HTR-8/SVneo (cell line): ENCODE measurements around the gene CNGA3.

ENCODE experiments used
- DNase-seq: peaks from one replicate; pipeline ENCODE4 v3.0.0; 2011; ENCODE audit warnings: low spot score, mixed read lengths; ENCODE audit not compliant: insufficient read length
- FAIRE-seq: peaks from 2 replicates; lab custom pipeline; 2011; peaks lifted over from hg19 to GRCh38; lab: Jason Lieb, UNC

The CNGA3 gene

DNA sequence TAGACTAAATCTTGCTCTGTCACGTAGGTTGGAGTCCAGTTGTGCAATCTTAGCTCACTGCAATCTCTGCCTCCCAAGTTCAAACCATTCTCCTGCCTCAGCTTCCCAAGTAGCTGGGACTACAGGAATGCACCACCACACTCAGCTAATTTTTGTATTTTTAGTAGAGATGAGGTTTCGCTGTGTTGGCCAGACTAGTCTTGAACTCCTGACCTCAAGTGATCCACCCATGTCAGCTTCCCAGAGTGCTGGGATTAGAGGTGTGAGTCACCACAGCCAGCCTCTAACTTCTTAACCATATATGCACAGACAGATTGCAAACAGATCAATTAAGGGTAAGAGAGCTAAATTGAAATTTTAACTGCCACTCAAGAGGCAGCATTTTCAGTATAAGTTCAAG lies 22.1 kb upstream of the CNGA3 start:
- FAIRE-seq: no peak
- no peak for DNase-seq

DNA sequence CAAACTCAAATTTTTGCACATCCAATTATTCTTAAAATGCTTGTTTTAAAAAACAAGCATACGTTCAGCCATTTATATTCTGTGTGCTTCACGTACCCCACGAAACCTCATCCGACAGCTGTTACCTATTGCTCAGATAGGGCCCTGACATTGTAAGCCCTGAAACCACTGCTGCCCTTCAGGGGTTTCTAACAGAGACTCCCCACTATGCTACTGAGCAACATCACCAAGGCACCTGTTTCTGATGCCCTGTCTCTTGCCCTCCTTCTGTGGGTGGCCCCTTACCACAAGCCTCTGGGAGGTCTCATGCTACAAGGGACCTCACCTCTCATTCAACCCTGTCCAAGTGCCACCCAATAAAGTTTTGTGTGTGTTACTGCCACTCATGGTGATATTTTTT lies 18.5 kb upstream of the CNGA3 start:
- FAIRE-seq (no peak), DNase-seq (no peak)

- DNase-seq (no peak), FAIRE-seq (no peak)
These were observed 16.7 kb upstream of the CNGA3 start for GRCh38 chr2:98329549-98329948.

- DNase-seq (no peak), FAIRE-seq (no peak)
These were observed 13.3 kb upstream of the CNGA3 start for GRCh38 chr2:98332989-98333388.

DNA sequence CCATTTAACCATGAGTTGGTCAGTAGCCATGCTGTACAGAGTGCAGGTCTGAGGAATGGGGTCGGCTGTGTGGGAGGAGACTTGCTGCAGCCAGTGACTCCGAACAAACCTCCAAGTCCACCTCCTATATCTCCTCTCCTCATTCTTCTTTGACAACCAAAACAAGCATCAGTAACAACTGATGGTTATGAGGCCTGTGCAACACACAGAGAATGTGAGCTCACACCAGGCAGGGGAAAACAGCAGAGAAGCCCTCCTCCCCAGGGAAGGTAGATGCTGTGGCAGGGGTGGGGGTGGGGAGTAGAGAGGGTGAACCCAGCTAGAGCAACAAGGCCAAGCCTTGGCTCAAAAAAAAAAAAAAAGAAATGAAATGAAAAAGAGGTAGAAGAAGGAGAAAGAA lies 12.3 kb upstream of the CNGA3 start:
- FAIRE-seq: peak; percentile 80
- no peak for DNase-seq

- FAIRE-seq: peak; percentile 65
- DNase-seq: peak; percentile 45
These were observed 11.7 kb upstream of the CNGA3 start for GRCh38 chr2:98334439-98335078.

GRCh38 chr2:98335271-98335670 lies 11.0 kb upstream of the CNGA3 start:
- DNase-seq (no peak), FAIRE-seq (no peak)

DNA sequence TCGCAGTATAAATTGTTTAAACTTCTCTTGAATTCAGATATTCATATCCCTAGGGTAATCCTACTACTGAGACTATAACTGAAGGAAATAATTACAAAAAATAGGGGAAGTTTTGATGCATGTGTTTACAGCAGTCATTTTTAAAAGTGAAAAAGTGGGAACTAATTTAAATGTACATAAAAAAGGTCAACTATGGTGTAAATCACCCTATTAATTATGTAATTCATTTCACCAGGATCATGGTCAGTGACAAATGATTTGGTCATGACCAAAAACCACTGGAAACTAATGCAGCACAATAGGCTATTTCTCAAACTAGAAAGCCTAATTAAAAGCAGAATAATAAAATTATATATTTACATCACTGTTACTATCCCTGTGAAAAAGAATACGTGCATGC lies 5.0 kb upstream of the CNGA3 start:
- no peak for FAIRE-seq
- DNase-seq: no peak

DNA sequence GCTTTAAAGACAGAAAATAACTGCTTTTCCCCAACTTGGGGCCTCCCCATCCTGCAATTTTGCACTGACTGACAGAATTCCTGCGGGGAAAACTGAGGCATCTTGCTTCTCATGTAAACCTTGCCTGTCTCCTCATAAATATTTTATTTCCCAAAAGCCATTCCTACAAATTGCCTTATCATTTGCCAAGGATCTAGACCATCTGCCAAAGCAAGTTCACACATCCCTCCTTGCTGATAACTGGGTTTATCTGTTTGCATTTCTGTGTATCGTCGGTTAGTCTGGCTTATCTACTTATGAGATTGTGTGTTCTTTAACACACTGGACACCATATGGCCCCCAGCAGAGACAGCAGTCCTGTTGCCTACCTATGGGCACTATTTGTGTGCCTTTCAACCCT lies 3.0 kb upstream of the CNGA3 start:
- no peak for FAIRE-seq
- no peak for DNase-seq

- FAIRE-seq (no peak), DNase-seq (no peak)
These were observed 1.2 kb downstream of the CNGA3 start for GRCh38 chr2:98347298-98348065.

DNA sequence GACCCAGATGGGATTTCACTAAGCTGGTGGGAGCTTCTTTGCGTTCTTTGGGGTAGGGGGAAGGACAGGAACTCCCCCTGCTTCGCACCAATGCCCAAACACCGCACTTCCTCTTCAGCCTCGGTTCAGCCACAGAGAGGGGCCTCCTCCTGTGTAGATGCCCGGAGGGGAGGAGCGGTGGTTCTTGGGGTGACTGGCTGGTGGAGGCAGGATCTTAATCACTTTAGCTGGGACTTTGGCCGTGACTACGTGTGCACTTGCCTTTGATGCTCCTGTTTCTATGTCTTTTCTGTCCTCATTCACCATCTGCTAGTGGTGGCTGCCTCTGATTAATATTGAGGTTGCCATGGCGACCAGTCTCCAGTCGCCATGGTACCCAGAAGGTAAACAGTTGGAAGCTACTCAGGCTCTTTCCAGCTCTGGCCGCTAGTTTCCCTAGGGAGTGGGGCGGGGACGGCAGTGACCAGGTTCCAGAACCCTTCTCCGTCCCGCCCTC lies 1.9 kb downstream of the CNGA3 start:
- FAIRE-seq: peak; percentile 13
- no peak for DNase-seq

- no peak for DNase-seq
- FAIRE-seq: no peak
These were observed 4.2 kb downstream of the CNGA3 start for GRCh38 chr2:98350411-98350810.

DNA sequence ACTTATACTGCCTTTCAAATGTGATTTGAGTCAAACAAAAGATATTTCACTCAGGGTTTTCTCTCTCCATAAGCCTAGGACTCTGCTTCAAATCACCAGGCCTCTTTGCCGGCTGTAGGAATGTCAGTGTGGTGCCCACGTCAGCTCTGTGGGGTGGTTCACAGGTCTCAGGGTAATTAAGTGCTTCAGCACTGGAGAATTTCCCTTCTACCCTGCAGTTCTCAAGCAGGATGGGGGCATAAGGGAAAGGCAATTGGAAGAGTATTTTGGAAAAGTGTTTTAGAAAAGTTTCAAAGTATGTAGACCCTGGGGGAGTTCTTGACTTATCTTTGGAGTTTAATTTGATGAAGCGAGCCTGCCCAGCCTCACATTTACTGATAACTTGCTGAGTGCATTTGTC lies 9.6 kb downstream of the CNGA3 start:
- no peak for DNase-seq
- no peak for FAIRE-seq

DNA sequence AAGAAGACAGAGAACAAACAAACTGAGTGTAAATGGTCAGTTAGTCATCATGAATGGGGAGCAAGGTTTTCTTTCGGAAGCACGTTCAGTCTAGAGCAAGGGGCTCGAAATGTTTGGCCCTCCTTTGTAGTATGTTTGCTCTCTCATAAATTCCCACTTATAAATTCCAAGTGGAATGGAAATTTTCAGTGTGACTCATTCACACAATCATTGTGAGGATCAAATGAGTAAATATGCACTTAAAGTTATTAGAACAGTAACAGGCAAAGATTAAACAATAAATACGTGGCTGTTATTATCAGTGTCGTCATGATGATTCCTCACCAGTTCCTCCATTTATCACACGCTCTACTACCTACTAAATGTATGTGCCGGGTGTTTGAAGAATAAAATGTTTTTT lies 10.5 kb downstream of the CNGA3 start:
- no peak for FAIRE-seq
- no peak for DNase-seq

- DNase-seq: no peak
- FAIRE-seq: no peak
These were observed 11.6 kb downstream of the CNGA3 start for GRCh38 chr2:98357849-98358248.

- no peak for FAIRE-seq
These were observed 13.7 kb downstream of the CNGA3 start for GRCh38 chr2:98359986-98360385.

DNA sequence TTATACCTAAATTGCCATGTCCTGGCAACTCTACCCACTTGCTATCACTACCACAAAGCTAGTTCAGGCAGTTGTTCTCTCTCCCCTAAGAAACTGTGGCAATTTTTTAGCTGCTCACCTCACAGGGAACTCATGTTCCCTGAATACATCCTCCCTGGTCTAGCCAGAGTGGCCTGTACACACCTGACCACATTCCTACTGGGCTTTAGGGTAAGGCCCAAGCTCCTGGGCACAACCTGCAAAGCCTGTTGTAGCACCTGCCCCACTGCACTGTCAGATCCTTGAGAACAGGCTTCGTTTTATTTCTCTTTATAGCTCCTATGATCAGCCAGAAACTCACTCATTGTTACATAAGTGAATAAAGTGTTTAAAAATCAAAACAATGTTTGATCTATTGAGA lies 21.5 kb downstream of the CNGA3 start:
- FAIRE-seq (no peak), DNase-seq (no peak)

More at GRCh38 chr2:98359986-98360385, 13.7 kb downstream of the CNGA3 start:
- no peak for DNase-seq

DNA sequence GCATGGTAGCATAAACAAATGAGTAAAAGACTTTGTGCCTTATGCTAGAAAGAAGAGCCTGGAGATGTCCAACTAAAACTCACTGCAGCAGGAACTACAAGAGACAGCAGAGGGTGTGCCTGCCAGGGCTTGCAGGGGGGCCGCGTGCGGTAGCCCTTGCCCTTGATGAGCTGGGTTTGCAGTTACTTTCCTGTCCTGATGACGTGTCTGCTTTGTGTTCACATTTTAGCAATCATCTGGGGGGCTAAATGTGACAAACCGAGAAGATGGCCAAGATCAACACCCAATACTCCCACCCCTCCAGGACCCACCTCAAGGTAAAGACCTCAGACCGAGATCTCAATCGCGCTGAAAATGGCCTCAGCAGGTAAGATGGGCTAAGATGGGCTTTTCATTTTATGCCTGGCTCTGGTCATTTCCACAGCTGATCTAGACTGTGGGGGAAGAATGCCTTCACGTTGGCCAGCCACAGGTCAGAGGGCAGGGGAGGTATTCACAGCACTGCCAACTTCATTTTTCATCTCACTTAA lies 23.5 kb downstream of the CNGA3 start:
- FAIRE-seq: no peak
- no peak for DNase-seq

DNA sequence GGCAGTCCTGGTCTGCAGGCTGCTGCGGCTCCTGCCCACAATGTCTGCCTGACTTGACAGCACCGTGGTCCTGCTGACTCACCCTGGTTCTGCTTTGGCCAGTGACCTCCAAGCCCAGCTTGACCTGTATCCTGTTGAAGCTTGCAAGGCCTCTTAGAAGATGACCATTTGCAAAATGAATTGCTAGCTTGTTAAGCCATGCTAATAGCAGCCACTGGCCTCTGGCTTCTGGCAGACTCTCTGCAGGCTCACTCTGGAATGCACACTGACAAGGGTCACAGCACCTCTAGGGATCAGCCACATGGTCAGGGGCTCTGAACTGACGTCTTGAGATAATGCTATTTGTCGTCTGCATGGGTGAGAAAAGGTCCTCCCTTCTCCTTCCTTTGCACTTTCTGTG lies 25.9 kb downstream of the CNGA3 start:
- DNase-seq (no peak), FAIRE-seq (no peak)

- no peak for FAIRE-seq
- DNase-seq: no peak
These were observed 26.3 kb downstream of the CNGA3 start for GRCh38 chr2:98372579-98372978.

DNA sequence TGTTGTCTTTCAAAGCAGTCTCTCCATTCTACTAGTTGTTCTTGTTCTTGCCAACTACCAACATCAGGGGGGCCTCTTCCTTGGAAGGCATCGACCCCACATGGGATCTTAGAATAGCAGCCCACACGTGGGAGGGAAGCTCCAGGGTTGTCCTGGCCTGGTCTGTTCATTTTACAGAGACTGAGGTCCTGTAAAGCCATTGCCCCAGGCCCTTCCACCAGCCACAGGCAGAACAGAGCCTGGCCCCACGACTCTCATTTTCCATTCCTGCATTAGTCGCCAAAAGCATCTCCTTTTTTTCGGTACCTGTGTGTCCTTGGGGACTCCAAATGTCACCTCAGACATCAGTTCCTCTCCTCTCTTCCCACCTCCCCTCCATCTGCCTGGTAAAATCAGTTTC lies 28.0 kb downstream of the CNGA3 start:
- no peak for DNase-seq
- no peak for FAIRE-seq
